Peyer's patch (tissue), 4 donors: Measurements from ENCODE around the gene MUC20.

Source experiments
- CTCF ChIP-seq, 6 experiments: fragments of 450-650 bp in 4 of 6; fragments of 200-600 bp in 2 of 6; sonication (generic) in 1 of 6; IDR thresholded peaks; one replicate each; pipeline ENCODE4 v1.5.1; 2017 to 2019; ENCODE audit warnings: antibody characterized with exemption in 6 of 6, mild to moderate bottlenecking in 3 of 6, moderate library complexity in 1 of 6
- POLR2A ChIP-seq, 2 donors: fragments of 450-650 bp; IDR thresholded peaks; one replicate each; pipeline ENCODE4 v1.5.1; 2017; ENCODE audit warnings: antibody characterized with exemption in 2 of 2, mild to moderate bottlenecking in 2 of 2, moderate library complexity in 2 of 2

DNA sequence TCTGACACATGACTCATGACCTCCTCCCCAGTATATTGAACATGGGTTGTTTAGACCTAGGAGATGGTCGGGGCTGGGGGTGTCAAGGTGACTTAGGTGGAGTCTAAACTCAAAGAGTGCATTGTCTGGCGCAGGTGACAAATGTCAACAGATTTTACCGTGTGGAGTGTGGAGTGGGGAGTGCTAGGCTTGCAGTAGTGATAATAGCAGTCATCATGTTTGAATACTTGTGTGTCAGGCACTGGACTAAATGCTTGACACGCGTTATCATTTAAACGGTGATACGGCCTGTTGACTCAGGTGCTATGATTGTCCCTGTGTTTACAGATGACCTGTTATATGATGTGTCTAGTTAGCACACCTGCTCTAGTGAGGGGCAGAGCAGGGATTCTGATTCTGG is 30.8 kb downstream of the MUC20 start:
- TF ChIP-seq CTCF (IDR thresholded peaks at IDR 0.05): no peak
- no peak for TF ChIP-seq POLR2A (IDR thresholded peaks at IDR 0.05)
